OCI-LY7 (cell line): ENCODE results near the gene PATJ.

Experiments used
- CTCF ChIP-seq: fragments of 200-600 bp; sonication (generic); conservative IDR thresholded peaks from 2 replicates; pipeline ENCODE4 v1.5.1; 2014; ENCODE audit warnings: mild to moderate bottlenecking, antibody characterized with exemption, low read length, moderate library complexity, mixed read lengths
- EZH2phosphoT487 ChIP-seq: fragments of 200-600 bp; sonication (generic); IDR thresholded peaks from 2 replicates; pipeline ENCODE4 v1.6.1; 2018; ENCODE audit warnings: low read depth, borderline replicate concordance, mild to moderate bottlenecking, mixed run types, antibody characterized with exemption, low read length, moderate library complexity, mixed read lengths

GRCh38 chr1:62198781-62199125 is 456.5 kb downstream of the PATJ start:
- TF ChIP-seq CTCF: no peak
- no peak for TF ChIP-seq EZH2phosphoT487
